ENCODE data around the gene MMP2.

The MMP2 gene

DNA sequence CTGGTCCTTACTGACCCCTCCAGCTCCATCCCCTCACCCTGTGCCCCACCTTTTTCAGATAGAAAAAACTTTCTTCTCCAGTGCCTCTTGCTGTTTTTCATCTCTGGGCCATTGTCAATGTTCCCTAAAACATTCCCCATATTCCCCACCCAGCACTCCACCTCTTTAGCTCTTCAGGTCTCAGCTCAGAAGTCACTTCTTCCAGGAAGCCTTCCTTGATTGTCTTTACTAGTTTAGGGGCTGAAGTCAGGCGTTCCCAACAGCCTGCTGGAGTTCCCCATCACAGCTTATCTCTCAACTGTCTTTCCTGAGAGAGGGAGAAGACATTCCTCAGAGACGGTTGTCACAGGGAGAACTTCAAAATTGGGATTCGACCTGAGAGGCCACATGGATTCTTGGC, 1.3 kb upstream of the MMP2 start:
- H3K36me3 Mint-ChIP-seq (ENCODE audit: low read depth) = no peaks in the 10 kb centered on the region
- H3K27ac Mint-ChIP-seq = no peak overlapping the region
- no peak overlapping the region for H3K4me3 Mint-ChIP-seq
- H3K4me1 Mint-ChIP-seq (ENCODE audit: low read depth) = no peaks in the 10 kb centered on the region
- H3K9me3 Mint-ChIP-seq = no peaks in the 10 kb centered on the region
- H3K27me3 Mint-ChIP-seq = peaks cover 44% of the 10 kb centered on the region

- Mint-ChIP-seq H3K36me3 (ENCODE audit: low read depth) (no peaks in the 10 kb centered on the region), H3K9me3 (no peaks in the 10 kb centered on the region), H3K4me1 (ENCODE audit: low read depth) (no peaks in the 10 kb centered on the region), H3K4me3 (peak overlapping the region; percentile 17), H3K27me3 (peaks cover 38% of the 10 kb centered on the region), H3K27ac (no peak overlapping the region)
Observed at GRCh38 chr16:55479430-55480140, 587 bp downstream of the MMP2 start.

DNA sequence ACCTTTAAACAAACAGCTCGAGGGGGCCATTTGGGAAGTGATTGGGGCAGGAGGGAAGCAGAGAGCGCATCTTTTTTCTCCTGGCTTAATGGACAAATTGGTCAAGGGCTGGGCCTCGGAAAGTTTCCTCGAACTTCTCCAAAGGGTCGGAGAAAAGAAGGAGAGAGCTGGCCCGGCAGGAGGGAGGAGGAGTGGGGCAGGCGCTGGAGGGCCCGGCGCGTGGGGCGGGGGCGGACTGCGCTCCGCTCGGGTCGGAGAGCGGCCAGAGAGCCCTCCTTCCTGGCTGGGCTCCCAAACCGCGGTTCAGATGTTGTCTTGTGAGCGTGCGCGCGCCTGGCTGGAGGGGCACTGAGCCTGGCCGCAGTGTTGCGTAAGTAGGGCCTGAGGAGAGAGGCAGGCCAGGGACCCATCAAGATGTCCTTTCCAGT, 1.2 kb downstream of the MMP2 start:
- Mint-ChIP-seq H3K4me3 (peak overlapping the region; percentile 17), H3K9me3 (no peaks in the 10 kb centered on the region), H3K4me1 (ENCODE audit: low read depth) (no peaks in the 10 kb centered on the region), H3K27ac (no peak overlapping the region), H3K36me3 (ENCODE audit: low read depth) (no peaks in the 10 kb centered on the region), H3K27me3 (peaks cover 38% of the 10 kb centered on the region)

DNA sequence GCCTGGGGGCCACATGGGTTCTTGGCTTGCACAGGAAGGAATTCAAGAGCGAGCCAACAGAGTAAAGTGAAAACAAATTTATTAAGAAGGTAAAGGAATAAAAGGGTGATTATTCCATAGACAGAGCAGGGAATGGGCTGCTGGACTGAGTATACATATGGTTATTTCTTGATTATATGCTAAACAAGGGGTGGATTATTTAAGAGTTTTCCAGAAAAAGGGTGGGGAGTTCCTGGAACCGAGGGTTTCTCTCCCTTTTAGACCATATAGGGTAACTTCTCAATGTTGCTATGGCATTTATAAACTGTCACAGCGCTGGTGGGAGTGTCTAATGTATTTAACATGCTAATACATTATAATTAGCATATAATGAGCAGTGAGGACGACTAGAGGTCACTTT, 2.0 kb downstream of the MMP2 start:
- Mint-ChIP-seq H3K27me3 (peaks cover 38% of the 10 kb centered on the region), H3K4me3 (no peak overlapping the region), H3K27ac (no peak overlapping the region), H3K36me3 (ENCODE audit: low read depth) (no peaks in the 10 kb centered on the region), H3K4me1 (ENCODE audit: low read depth) (no peaks in the 10 kb centered on the region), H3K9me3 (no peaks in the 10 kb centered on the region)

DNA sequence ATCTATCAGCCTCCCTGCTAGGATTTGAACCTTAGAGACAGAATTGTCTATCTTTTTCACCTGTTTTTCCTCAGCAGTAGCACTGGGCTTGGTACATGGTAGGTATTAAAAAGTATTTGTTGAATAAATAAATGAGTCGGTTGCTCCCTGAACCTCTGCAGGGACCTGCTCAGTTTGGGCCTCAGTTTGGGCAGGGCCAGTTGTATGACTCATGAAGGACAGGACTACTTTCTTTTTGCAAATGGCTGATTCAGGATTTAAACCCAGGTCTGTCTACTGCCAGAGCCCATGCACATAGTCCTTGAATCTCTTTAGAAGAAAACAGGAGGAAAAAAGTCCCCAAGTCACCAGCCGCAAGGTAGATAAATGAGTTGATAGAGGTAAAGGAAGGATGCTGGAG, 3.1 kb downstream of the MMP2 start:
- H3K27ac Mint-ChIP-seq = no peak overlapping the region
- H3K27me3 Mint-ChIP-seq = peaks cover 34% of the 10 kb centered on the region
- H3K9me3 Mint-ChIP-seq = no peaks in the 10 kb centered on the region
- H3K4me1 Mint-ChIP-seq (ENCODE audit: low read depth) = no peaks in the 10 kb centered on the region
- H3K36me3 Mint-ChIP-seq (ENCODE audit: low read depth) = no peaks in the 10 kb centered on the region
- no peak overlapping the region for H3K4me3 Mint-ChIP-seq

GRCh38 chr16:55487048-55487803, 8.2 kb downstream of the MMP2 start:
- Mint-ChIP-seq H3K27ac (no peak overlapping the region), H3K36me3 (ENCODE audit: low read depth) (no peaks in the 10 kb centered on the region), H3K4me3 (no peak overlapping the region), H3K27me3 (peaks cover 3% of the 10 kb centered on the region), H3K4me1 (ENCODE audit: low read depth) (no peaks in the 10 kb centered on the region), H3K9me3 (no peaks in the 10 kb centered on the region)

DNA sequence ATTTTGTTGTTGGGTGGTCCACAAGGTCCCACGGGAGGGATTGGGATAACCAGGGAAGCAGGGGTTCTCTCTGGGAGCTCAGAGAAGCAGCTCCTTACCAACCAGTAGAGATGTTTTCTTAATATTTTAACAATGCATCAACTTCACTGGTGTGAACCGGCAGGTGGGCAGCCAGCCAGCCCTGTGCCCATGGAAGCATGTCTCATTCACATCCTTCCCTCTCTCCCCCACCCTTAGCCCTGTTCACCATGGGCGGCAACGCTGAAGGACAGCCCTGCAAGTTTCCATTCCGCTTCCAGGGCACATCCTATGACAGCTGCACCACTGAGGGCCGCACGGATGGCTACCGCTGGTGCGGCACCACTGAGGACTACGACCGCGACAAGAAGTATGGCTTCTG, 9.3 kb downstream of the MMP2 start:
- Mint-ChIP-seq H3K27ac (no peak overlapping the region), H3K4me1 (ENCODE audit: low read depth) (no peaks in the 10 kb centered on the region), H3K36me3 (ENCODE audit: low read depth) (no peaks in the 10 kb centered on the region), H3K27me3 (peaks cover 3% of the 10 kb centered on the region), H3K4me3 (no peak overlapping the region), H3K9me3 (no peaks in the 10 kb centered on the region)

- Mint-ChIP-seq H3K27me3 (peaks cover 3% of the 10 kb centered on the region), H3K9me3 (no peaks in the 10 kb centered on the region)
Observed at GRCh38 chr16:55489119-55489955, 10.3 kb downstream of the MMP2 start.

GRCh38 chr16:55489956-55490265, 10.9 kb downstream of the MMP2 start:
- Mint-ChIP-seq H3K9me3 (no peaks in the 10 kb centered on the region), H3K4me1 (ENCODE audit: low read depth) (no peaks in the 10 kb centered on the region), H3K36me3 (ENCODE audit: low read depth) (no peaks in the 10 kb centered on the region), H3K27ac (no peak overlapping the region), H3K4me3 (no peak overlapping the region), H3K27me3 (peaks cover 3% of the 10 kb centered on the region)

More at GRCh38 chr16:55489119-55489955, 10.3 kb downstream of the MMP2 start:
- no peaks in the 10 kb centered on the region for H3K36me3 Mint-ChIP-seq (ENCODE audit: low read depth)
- H3K27ac Mint-ChIP-seq = no peak overlapping the region
- H3K4me3 Mint-ChIP-seq = no peak overlapping the region
- no peaks in the 10 kb centered on the region for H3K4me1 Mint-ChIP-seq (ENCODE audit: low read depth)

DNA sequence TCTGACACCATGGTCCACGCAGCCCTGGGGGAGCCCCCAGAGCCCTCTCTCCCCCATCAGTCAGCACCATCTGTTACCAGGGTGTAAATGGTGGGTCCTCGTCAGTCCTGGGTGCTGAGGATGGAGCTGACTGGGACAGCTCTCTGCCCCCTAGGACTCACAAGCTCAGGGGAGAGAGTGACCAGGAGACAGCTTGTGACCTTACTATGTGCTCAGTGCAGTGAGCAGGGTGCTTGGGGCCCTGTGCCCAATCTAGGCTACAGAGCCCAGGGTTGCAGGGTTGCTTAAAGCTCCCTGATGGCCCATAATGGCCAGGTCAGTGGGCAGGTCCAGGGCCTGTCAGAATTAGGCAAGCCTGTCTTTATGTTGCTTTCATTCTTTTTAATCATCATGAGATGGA, 11.3 kb downstream of the MMP2 start:
- no peak overlapping the region for H3K4me3 Mint-ChIP-seq
- H3K27me3 Mint-ChIP-seq = peaks cover 3% of the 10 kb centered on the region
- H3K9me3 Mint-ChIP-seq = no peaks in the 10 kb centered on the region
- H3K4me1 Mint-ChIP-seq (ENCODE audit: low read depth) = no peaks in the 10 kb centered on the region
- no peak overlapping the region for H3K27ac Mint-ChIP-seq
- H3K36me3 Mint-ChIP-seq (ENCODE audit: low read depth) = no peaks in the 10 kb centered on the region

- H3K36me3 Mint-ChIP-seq (ENCODE audit: low read depth) = no peaks in the 10 kb centered on the region
- H3K27me3 Mint-ChIP-seq = peaks cover 3% of the 10 kb centered on the region
- H3K4me3 Mint-ChIP-seq = no peak overlapping the region
- H3K4me1 Mint-ChIP-seq (ENCODE audit: low read depth) = no peaks in the 10 kb centered on the region
- no peak overlapping the region for H3K27ac Mint-ChIP-seq
- H3K9me3 Mint-ChIP-seq = no peaks in the 10 kb centered on the region
Observed at GRCh38 chr16:55491691-55492090, 12.7 kb downstream of the MMP2 start.

DNA sequence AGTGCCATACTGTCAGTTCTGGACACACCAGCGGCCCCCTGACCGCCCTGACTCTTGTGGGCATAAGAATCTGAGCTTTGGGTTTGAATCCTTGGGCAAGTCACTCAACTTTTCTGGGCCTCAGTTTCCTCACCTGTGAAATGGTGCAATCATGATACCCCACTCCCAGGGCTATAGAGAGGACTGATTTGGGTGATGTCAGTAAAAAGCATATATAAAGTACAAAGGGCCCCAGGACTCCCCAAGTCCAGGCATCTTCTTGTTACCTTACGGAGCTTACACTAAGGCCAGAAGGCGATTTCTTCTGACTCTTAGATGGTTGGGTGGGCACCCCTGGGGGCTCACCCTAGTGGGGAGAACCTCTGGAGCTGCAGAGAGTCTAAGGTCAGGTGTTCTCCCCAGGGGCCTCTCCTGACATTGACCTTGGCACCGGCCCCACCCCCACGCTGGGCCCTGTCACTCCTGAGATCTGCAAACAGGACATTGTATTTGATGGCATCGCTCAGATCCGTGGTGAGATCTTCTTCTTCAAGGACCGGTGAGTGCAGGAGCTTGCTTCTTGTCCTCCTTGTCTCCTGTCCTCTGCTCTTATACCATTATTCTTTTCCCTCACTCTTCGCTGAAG, 13.9 kb downstream of the MMP2 start:
- Mint-ChIP-seq H3K9me3 (no peaks in the 10 kb centered on the region), H3K36me3 (ENCODE audit: low read depth) (no peaks in the 10 kb centered on the region), H3K27me3 (peaks cover 9% of the 10 kb centered on the region), H3K4me1 (ENCODE audit: low read depth) (no peaks in the 10 kb centered on the region), H3K4me3 (no peak overlapping the region), H3K27ac (no peak overlapping the region)

DNA sequence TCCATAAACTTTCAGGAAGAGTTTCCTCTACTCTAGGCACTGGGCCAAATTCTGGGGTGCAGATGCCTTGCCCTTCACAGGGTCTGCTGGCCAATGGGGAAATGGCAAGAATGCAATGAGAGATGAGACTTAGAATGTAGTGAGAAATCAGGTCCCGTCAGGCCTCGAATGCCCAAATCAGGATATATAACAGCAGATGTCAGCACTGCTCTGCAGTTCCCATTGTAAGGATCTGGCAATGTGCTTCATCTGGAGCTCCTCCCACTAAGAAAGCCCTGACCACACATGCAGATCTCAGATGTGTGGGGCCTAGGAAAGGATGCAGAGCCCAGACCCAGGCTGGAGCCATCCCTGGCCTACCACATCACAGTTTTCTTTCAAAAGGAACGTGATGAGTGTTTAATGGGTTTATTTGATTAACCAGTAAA, 16.0 kb downstream of the MMP2 start:
- Mint-ChIP-seq H3K4me1 (ENCODE audit: low read depth) (peaks cover 3% of the 10 kb centered on the region), H3K27me3 (peaks cover 6% of the 10 kb centered on the region), H3K9me3 (no peaks in the 10 kb centered on the region), H3K36me3 (ENCODE audit: low read depth) (no peaks in the 10 kb centered on the region), H3K4me3 (no peak overlapping the region), H3K27ac (no peak overlapping the region)

DNA sequence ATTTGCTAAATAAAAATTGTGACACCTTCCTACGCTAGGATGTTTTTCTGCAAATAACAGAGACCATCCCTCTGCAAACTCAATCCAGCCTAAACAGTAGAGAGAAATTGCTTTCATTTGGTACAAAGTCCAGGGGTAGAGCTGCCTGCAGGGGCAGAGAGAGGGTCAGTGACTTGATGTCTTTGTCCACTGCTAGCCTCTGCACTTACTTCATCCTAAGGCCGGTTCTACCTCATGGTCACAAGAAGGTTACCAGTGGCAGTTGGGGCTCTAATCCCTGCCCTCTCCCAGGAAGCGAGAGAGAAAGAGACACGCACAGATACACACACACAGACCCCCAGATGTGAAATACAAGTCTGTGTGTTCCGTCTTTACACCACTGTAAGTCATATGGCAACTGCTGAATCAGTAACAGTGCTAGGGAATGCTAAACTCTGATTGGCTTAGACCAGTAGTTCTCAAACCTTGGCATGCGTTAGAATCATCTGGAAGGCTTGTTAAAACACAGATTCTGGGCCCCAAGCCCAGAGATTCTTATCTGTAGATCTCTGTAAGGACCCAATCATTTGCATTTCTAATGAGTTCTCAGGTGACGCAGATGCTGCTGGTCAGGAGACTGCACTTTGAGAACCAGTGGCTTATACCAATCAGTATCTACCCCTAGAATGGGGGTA, 16.8 kb downstream of the MMP2 start:
- Mint-ChIP-seq H3K9me3 (no peaks in the 10 kb centered on the region), H3K27ac (no peak overlapping the region), H3K36me3 (ENCODE audit: low read depth) (no peaks in the 10 kb centered on the region), H3K4me1 (ENCODE audit: low read depth) (peaks cover 5% of the 10 kb centered on the region), H3K27me3 (peaks cover 6% of the 10 kb centered on the region), H3K4me3 (no peak overlapping the region)

All from stimulated activated naive CD8-positive, alpha-beta T cell treated with anti-CD3 and anti-CD28 coated beads, Interleukin-15, Interleukin-2, amounts not matched to agents 100 ng/mL and 50 ng/mL, for 24 hours (primary cell).